Posterior vena cava (tissue), 2 donors: Measurements from ENCODE around the gene CEMIP. TPM values are rescaled to one million over a fixed set of nuclear protein-coding genes. Genes with fewer than 3 reads are reported as not detected.

Experiments used
- DNase-seq: peaks from one replicate; pipeline ENCODE4 v3.0.0-alpha.2; 2020; ENCODE audit warnings: low spot score
- intact Hi-C, 2 donors: fragments of 100-400 bp; cut with DNase I; formaldehyde crosslinking; loops; one replicate each; pipeline versions ENCODE4 v1.14.1 to v1.14.2; 2022 to 2023
- total RNA-seq, 2 donors: library from RNA; stranded (reverse); fragmentation: NEBNext Ultra II Directional; extraction: Animal tissue kit (Norgen Biotek cat#: 25700); gene quantifications; one replicate each; pipeline ENCODE4 v1.2.1, GENCODE V29; 2021
- donor health status: DM: yes; HTN: yes; CAD: no.
- donor health status: DM: yes; HTN: yes; CAD: no.

The CEMIP gene
- total RNA-seq, 2 donors from 2014 or later: 0.14 to 0.62 TPM

DNA sequence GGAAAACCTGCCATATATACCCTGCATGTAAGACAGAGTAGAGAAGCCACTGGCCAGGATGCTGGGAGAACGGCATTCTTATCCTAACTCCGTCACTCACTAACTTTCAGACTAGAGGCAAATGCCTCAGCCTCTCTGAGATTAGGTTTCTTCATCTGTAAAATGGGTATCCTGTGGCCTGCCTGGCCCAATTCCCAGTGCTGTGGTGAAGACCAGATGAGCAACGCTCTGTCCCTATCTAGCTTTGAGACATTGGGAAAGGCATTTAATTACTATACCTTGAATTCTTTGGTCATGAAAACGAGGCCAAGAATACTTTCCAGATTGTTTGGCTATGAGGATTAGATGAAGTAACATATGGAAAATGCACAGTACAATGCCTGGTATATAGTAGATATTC lies 35.9 kb downstream of the CEMIP start:
- no peak for DNase-seq
- intact Hi-C loops: no loop called here

DNA sequence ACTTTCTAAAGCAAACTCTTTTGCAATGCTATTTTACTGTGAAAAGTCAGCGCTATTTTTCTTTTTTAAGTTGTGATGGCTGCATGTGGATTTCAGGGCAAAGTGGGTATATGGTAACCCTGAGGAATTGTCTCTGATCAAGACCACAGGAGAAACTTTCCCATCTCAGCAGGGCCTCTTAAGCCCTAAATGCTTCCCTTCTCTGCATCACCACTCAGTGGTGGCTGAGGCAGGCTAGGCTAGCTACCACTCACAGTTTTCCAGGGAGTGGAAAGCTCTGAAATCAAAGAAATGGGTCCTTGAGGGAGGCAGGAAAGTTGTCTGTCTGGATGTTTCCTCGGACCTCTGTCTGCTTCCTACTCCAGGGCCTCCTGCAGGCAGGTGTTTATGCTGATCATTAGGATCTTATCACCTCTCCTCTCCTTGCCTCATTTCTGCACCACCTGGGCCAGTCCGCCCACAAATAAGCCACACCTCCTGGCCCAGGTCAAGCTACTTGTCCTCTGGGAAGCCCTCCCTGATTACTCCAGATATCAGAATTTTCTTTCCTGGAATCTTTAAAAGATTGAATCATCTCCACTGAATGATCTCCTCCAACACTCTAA lies 37.0 kb downstream of the CEMIP start:
- intact Hi-C loops: no loop called here
- no peak for DNase-seq

DNA sequence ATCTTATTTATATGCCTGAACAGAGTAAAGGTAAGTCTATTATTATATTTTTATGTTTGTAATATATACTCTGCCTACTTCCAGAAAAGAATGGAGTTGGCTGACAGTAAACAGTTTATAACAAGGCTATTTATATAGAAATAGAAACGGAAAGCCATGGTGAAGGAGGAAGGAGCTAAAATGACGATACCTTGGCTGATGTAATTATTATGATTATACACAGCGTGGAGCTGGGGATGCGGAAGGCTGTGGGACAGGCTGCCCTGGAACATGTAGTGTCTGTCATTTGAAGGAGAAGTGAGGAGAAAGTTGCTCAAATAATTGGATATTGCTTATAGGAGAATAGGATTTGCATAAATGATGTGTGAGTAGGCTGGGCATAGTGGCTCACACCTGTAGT lies 37.8 kb downstream of the CEMIP start:
- no peak for DNase-seq
- intact Hi-C loops: no loop called here

DNA sequence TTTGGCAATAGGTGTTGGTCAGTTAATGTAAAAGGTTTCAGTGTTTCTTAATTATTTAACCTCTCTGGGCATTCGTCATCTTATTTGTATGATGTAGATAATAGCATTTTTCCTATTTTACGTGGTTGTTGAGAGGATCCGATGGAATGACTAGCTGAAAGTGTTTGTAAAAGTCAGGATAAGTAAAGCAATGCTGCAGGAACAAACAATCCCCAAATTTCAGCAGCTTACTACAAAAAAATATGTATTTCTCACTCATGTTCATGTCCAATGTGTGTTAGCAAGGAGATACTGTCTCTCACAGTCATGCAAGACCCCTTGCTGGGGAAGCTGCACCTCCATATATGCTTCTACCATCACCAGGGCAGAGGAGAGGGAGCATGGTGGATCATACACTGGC lies 38.7 kb downstream of the CEMIP start:
- DNase-seq: no peak
- intact Hi-C loops: no loop called here

DNA sequence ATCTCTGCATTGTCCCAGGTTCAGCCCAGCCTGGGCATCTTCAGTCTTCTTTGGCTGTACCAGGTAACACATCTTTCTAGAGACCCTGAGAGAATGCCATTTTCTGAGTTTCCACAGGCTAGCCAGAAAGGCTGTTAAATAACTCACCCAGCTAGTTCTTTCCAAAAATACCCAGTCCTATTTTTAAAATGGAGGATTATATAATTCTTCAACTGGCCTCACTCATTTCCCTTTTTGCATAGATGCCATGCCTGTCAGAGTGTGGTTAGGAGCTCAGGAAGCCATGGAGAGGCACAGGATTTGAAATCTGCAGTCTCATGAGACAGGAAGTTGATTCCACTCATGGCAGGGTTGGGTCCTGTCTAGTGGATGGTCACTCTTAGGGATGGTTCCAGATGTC lies 39.8 kb downstream of the CEMIP start:
- intact Hi-C loops: loop anchor here in 1 of 2 donors (1.0 kb wide), 1 partner anchor 41 kb away; no protein-coding TSS in a partner anchor
- no peak for DNase-seq

DNA sequence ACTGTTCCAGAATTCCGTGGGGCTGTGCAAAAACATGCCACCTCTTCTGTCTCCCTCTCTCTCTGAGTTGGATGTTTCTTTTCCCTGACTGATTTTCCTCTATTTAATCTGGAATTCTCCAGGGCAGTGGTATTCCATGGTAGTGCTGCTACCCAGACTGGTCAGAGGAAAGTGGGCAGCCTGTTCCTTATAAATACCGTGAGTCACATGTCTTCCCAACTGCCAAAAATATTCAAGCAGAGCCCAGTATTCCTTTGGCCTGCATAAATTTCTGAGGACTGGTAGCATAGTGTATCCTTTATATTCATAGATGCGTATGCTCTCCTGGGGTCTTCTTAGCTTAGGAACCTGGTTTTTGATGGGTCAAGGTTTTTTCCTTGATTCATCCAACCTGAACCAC lies 40.9 kb downstream of the CEMIP start:
- intact Hi-C loops: no loop called here
- no peak for DNase-seq

DNA sequence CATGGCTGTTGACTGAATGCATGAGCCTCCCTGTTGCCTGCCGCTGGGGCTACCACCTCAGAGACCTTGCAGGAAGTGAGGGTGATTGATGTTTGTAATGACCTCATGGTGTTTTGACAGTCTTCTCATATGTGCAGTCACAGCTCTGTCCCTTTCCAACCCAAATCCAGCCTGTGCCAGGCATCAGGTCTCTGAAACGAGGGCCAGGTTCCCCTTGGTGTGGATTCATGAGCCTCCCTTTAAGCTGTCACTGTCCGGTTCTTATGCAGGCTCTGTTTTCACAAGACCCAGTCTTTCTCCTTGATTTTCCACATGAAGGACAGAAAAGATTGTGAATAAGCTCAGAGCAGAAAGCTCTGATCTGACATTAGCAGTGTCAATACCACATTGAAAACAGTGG lies 43.1 kb downstream of the CEMIP start:
- intact Hi-C loops: no loop called here

DNA sequence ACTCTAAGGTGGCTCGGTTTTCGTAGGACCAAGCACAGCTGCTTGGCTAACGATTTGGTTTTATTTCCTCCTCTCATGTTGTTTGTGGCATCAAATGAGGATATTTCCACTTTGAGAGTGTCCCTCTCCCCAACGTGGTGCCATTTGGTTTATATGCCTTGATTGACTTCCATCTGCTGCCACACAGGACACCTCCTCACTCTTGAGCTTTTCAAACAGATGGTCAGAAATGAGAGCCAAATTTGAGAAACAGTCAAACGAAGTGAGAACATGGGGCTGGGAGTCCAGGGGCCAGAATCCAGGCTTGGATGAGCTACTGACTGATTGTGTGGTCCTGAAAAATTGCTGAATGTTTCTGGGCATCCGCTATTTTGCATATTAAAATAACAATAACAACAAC lies 43.5 kb downstream of the CEMIP start:
- intact Hi-C loops: no loop called here
- DNase-seq: no peak

More for the DNA sequence above, 43.1 kb downstream of the CEMIP start:
- DNase-seq: no peak

DNA sequence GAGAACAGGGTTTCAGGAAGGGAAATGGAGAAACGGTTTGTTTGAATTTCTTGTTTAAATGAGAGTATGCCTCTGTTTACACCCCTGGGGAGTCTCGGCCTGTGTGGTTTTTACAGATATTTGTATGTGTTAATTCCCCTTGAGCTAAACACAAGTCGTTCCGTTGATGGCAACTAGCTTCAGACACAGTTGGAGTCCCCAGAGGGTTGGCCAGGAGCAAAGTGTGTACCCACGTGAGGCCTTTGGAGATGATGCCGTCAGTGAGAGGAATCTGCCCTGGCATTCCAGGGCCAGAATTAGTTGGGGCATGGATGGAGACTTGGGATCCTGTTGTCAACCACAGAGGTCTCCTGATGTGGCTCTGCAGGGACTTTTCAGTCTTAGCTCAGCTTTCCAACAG lies 44.0 kb downstream of the CEMIP start:
- DNase-seq: no peak
- intact Hi-C loops: no loop called here

DNA sequence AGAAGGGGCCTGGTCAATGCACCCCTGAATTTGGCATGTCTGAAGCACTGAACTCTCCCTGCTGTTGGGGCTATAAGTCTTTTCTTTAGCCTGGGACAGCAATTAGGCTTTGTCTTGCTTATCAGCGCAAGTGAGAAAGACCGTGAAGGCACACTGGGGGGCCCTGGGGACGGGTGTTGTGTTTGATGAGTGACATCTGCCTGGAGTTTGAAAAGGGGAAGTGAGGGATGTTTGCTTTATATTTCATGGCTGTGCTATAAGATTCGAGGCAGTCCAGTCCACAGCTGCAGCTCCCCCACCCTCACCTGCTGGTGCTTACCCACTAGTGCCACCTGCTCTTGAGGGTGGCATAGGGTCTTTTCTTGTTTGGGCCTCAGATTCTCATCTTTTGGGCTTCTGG lies 44.8 kb downstream of the CEMIP start:
- no peak for DNase-seq
- intact Hi-C loops: no loop called here

DNA sequence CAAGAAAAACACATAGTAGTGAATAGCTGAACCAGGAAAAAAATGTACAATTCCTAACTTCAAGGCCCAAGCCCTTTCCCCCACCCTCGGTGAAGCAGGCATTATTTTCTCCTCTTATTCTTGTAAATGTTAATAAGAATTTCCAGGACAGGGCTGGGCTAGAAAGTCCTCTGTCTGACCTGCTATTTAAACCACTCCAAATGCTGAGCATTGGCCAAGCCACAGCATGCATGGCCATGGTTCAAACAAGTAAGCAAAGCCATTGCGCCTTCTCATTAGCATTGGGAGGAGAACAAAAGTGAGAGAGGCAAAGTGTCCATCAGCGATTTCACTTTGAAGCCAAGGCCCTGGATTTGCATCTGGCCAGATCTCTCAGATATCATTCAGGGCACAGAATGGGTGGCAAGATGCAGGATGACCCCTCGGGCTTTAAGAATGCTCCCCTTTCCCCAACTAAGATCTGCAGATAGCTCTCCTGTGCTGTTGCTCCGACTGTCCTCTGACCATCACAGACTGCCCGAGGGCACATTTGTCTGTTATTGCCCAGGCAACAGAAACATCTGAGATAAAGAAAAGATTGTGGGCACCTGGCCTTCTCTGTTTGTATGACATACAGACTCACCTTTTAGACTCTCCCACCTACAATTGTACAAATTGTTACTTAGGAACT lies 46.3 kb downstream of the CEMIP start:
- intact Hi-C loops: no loop called here
- no peak for DNase-seq

DNA sequence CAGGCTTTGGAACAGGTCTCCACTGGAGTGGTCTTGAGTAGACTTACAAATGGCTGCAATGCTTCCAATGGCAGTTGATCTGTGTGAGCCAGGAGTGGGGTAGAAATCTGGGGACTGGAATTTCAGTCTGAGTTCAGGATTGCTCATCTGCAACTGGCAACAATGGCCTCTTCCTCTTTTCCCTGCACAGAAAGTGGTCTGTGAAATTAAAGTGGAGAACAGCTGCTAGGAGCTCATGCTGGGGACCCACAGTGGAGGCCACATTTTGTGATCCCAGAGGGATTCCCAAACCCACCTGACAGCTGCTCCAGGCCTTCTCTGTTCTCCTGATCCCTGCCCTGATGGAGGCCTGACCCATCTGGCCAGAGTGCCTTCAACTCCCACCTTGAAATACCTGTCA lies 49.6 kb downstream of the CEMIP start:
- DNase-seq: no peak
- intact Hi-C loops: no loop called here

DNA sequence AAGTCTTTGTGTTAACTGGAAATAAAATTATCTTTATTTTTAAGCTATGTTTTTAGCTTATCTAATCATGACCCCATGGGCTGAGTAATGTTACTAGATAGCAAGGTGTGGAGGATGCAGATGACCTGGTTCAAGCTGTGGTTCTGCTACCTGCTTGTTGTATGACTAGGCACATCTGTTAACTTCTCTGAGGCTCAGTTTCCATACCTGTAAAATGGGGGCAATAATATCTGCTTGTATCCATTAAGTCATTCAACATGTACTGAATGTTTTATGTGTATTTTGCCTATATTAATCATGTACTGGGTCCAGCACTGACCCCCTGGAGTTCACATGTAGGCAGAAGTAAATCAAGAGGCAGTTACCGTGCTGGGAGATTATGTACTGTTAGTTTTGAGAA lies 51.5 kb downstream of the CEMIP start:
- intact Hi-C loops: no loop called here
- DNase-seq: no peak

DNA sequence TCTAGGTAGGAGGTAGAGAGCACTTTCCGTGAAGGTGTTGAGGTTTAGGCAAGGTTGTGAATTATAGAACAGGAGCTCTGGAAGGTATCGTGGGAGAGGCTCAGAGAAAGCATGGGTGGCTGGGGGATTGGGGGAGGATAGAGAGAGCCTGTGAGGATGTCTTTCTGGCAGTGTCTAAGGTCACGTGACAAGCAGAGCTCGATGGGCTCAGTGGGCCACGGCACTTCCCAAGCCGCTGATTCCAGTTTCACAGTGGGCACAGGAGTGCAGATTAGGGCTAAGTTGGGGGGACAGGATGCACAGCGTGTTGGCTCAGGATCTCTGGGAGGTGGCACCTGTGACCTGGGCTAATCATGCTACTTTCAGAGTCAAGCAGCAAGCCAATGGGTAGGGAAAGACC lies 52.0 kb downstream of the CEMIP start:
- intact Hi-C loops: no loop called here
- no peak for DNase-seq

DNA sequence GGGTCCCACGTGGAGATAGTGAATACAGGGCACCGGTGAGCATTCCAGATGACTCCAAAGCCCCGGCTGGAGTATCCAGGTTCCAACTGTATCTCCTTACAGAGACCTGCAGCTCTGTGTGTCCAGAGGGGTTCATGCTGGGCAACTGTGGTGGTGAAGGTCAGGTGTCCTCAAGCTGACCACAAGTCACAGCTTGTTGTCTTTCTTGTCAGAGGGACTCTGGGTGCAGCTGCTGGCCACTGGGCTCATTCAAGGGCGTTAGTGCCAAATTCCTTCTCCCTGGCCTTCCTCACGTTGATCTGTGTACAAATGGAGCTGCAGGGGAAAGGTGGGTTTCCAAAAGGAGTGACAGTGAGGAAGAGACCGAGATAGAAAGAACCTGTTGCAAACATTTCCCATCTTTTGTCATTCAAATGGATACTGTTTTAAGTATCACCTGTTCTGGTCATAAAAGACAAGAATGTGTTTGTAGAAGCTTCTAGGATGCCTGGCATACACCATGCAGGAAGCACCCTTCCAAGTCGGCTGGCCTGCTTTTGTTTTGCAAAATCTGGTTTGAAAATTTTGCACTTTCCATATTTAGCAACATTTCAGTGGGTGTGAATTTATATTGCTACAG lies 52.5 kb downstream of the CEMIP start:
- intact Hi-C loops: no loop called here
- DNase-seq: no peak

DNA sequence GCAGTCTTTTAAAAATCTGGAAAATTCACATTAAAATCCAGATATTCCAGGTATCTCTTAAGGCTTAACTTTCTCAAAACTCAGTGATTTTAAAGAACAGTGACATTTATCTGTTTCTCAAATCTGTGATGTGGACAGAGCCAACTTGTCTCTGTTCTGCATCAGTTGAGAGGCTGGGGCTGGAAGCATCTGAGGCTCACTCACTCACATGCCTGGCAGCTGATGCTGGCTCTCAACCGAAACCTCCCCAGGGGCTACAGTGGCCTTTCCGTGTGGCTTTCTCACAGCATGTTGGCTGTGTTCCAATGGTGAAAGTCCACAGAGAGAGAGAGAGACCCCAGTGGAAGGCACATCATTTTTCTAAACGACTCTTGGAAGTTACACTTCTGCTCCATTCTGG lies 53.5 kb downstream of the CEMIP start:
- DNase-seq: no peak
- intact Hi-C loops: no loop called here

DNA sequence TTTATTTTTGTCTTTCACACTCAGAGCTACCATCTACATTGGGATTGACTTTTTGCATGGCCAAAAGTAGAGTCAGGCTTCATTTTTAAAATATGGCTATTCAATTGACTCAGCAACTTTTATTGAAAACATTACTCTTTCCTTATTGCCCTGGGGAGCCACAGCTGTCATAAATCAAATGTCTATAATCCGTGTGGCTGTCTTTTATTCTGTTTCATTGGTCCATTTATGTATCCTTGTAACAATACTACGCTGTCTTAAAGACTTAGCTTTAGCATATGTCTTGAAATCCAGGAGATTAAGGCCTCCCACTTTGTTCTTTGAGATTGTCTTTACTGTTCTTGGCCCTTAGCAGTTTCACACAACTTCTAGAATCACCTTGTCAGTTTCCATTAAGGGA lies 55.2 kb downstream of the CEMIP start:
- intact Hi-C loops: no loop called here
- no peak for DNase-seq

DNA sequence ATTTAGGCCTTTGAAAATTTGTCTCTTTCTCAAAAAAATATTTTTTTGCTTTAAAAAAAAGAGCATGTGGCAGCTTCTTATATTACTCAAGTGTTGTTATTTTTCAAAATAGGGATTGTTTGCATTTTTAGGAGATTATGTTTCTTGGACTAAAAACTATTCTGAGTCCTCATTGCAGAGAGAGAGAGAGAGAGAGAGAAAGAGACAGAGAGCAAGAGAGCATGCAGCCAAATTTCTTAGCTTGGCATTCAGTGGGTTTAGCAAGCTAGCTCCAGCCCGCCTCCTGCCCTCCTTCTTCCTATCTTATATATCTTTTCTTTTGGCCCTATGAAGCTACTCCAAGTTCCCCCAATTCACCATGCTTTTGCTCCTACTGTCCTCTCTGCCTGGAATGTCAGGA lies 55.7 kb downstream of the CEMIP start:
- no peak for DNase-seq

DNA sequence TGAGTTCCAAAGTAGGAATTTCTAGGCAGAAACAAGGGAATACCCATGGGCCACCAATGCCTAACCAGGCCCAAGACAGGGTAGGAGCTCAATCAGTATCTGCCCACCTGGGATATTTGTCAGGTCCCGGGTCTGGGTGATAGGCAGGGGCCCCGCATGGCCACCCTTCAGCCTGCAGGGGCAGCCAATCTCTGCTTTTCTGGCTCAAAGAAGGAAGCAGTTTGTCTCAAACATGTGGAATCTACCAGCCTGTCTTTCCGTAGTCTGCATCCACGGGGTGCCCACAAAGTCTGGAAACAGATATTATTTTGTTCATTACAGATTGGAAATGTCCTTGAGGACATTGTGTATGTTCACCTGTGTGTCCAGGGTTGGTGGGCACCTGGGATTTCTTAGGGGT lies 56.2 kb downstream of the CEMIP start:
- DNase-seq: no peak

More for the DNA sequence above, 55.7 kb downstream of the CEMIP start:
- intact Hi-C loops: loop anchor here in 1 of 2 donors (5.0 kb wide), 1 partner anchor 1258 kb away; no protein-coding TSS in a partner anchor

DNA sequence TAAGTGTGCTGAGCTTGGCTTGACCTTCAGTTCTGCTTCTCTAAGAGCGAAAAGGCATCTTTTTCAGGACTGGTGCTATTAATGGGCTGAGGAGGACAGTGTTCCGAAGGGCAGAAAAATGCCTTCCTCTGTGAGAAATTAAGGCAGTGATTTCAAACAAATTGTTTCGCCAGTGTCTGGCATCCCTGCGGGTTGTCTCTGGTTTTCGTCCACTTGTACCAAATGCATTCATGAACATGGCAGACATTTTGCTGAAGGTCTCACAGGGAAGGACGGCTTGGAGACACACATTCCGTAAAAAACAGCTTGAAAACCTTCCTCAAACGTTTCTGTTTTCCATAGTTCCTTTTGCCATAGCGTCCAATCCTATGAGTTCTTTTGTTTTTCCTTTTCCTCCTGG lies 57.1 kb downstream of the CEMIP start:
- DNase-seq: no peak
- intact Hi-C loops: loop anchor here in 1 of 2 donors (5.0 kb wide), 1 partner anchor 1259 kb away; no protein-coding TSS in a partner anchor

More for the DNA sequence above, 56.2 kb downstream of the CEMIP start:
- intact Hi-C loops: loop anchor here in 1 of 2 donors (5.0 kb wide), 1 partner anchor 1258 kb away; no protein-coding TSS in a partner anchor

DNA sequence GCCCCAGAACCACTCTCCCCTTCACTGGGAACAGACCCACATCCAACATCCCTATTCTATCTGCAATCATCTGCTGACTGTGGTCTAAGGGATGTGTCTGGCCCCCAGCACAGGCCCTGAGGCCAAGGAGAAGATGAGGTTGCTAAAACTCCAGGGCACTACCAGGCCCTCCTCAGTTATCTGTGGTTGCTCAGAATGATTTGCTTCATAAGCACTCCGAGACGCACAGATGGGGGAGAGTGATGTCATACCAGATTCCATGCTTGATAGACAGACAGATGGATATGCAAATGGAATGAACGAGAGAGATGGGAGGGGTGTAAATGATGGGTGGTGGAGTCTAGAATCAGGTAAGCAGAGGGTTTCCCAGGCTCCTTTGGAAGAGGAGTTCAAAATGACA lies 57.8 kb downstream of the CEMIP start:
- intact Hi-C loops: loop anchor here in 1 of 2 donors (5.0 kb wide), 1 partner anchor 1260 kb away; no protein-coding TSS in a partner anchor
- DNase-seq: no peak
